ENCODE measurements around the gene PTBP1.

DNA sequence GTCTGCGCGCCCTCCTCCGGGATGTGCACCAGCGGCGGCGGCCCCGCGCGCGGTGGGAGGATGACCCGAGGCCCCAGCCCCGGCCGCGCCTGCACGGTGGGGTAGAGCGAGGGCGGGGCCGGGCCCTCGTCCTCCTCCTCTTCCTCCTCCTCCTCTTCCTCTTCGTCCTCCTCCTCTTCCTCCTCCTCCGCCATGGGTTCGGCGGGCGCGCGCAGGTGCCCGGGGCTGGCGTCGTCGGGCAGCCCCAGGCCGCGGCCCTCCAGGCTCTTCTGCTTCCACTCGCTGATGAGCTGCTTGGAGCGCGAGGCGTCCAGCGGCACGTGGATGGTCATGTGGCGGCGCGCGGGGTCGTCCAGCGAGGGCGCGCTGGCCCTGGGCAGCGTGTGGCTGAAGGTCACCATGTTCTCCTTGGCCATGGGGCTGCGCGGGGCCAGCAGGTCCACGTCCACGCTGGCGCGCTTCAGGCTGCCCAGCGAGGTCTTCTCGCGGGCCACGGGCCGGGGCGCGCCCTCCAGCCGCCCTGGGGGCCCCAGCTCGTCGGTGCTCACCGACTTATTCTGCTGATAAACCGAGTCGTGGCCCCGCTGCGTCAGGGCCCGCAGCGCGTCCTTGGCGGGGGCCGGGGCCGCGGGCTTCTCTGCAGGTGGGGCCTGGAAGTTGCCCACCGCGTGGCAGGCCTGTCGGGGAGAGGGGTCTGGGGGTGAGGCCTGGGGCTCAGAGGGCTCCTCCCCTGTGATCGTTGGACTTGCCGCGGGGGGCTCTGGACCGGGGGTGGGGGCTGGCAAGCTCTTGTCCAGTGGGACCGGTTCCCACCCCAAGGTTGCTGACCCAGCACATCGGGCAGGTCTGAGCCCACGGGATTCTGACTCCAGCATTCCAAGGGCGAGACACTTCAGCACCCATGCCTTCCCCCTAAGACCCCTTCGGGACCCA, 16.2 kb downstream of the PTBP1 start:
- TF ChIP-seq POLR2AphosphoS5 (IDR thresholded peaks at IDR 0.05; ENCODE audit: insufficient read depth, low read depth, low read length) (peak; percentile 67), JUN (IDR thresholded peaks at IDR 0.05; ENCODE audit: borderline replicate concordance, insufficient read depth, insufficient read length, low read depth) (no peak), POLR2A (IDR thresholded peaks at IDR 0.05; ENCODE audit: low read depth, low read length) (no peak), MYC (IDR thresholded peaks at IDR 0.05; ENCODE audit: low read depth, low read length) (no peak), GATA2 (IDR thresholded peaks at IDR 0.05; ENCODE audit: insufficient read depth, insufficient read length, low read depth, low read length) (no peak)
- TF ChIP-seq, protein P1, sequence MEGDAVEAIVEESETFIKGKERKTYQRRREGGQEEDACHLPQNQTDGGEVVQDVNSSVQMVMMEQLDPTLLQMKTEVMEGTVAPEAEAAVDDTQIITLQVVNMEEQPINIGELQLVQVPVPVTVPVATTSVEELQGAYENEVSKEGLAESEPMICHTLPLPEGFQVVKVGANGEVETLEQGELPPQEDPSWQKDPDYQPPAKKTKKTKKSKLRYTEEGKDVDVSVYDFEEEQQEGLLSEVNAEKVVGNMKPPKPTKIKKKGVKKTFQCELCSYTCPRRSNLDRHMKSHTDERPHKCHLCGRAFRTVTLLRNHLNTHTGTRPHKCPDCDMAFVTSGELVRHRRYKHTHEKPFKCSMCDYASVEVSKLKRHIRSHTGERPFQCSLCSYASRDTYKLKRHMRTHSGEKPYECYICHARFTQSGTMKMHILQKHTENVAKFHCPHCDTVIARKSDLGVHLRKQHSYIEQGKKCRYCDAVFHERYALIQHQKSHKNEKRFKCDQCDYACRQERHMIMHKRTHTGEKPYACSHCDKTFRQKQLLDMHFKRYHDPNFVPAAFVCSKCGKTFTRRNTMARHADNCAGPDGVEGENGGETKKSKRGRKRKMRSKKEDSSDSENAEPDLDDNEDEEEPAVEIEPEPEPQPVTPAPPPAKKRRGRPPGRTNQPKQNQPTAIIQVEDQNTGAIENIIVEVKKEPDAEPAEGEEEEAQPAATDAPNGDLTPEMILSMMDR (IDR thresholded peaks at IDR 0.05; ENCODE audit: extremely low read depth in 1 of 2, insufficient read depth in 1 of 2, low read depth in 1 of 2, low read length in 2 of 2), result no peak
- TF ChIP-seq, protein P2, sequence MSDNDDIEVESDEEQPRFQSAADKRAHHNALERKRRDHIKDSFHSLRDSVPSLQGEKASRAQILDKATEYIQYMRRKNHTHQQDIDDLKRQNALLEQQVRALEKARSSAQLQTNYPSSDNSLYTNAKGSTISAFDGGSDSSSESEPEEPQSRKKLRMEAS (IDR thresholded peaks at IDR 0.05; ENCODE audit: insufficient read depth, insufficient read length), result no peak

All from endothelial cell of umbilical vein (primary cell).